Stomach (tissue), 4 donors: ENCODE results near the gene GADD45GIP1.

Source experiments
- POLR2AphosphoS5 ChIP-seq, 3 donors: sonication (generic); formaldehyde crosslinking; IDR thresholded peaks; one replicate each; pipeline ENCODE4 v1.6.1; 2016; ENCODE audit warnings: antibody characterized with exemption in 3 of 3
- TF ChIP-seq, protein P1 (sequence below), 7 experiments: fragments of 450-650 bp in 4 of 7; fragments of 200-600 bp in 3 of 7; sonication (generic) in 3 of 7; IDR thresholded peaks; one replicate each; pipeline ENCODE4 v1.5.1; 2016 to 2019; ENCODE audit warnings: antibody characterized with exemption in 7 of 7, control low read depth in 2 of 7, mild to moderate bottlenecking in 1 of 7

DNA sequence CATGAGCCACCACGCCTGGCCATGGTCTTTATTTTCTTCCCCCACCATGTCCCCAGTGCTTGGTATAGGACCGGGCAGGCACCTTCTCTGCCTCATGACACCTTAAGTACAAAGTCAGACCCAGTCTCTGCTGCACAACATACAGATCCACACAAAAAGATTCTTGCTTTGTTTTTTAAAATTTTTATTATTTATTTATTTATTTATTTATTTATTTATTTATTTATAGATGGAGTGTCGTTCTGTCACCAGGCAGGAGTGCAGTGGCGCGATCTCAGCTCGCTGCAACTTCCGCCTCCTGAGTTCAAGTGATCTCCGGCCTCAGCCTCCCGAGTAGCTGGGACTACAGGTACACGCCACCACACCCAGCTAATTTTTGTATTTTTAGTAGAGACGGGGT lies 35.7 kb upstream of the GADD45GIP1 start:
- TF ChIP-seq, protein P1, sequence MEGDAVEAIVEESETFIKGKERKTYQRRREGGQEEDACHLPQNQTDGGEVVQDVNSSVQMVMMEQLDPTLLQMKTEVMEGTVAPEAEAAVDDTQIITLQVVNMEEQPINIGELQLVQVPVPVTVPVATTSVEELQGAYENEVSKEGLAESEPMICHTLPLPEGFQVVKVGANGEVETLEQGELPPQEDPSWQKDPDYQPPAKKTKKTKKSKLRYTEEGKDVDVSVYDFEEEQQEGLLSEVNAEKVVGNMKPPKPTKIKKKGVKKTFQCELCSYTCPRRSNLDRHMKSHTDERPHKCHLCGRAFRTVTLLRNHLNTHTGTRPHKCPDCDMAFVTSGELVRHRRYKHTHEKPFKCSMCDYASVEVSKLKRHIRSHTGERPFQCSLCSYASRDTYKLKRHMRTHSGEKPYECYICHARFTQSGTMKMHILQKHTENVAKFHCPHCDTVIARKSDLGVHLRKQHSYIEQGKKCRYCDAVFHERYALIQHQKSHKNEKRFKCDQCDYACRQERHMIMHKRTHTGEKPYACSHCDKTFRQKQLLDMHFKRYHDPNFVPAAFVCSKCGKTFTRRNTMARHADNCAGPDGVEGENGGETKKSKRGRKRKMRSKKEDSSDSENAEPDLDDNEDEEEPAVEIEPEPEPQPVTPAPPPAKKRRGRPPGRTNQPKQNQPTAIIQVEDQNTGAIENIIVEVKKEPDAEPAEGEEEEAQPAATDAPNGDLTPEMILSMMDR (IDR thresholded peaks at IDR 0.05), result no peak
- TF ChIP-seq POLR2AphosphoS5 (IDR thresholded peaks at IDR 0.05), result no peak
